Lower leg skin (tissue), 4 donors: ENCODE measurements around the gene GNG12. TPM values are rescaled to one million over a fixed set of nuclear protein-coding genes. Genes with fewer than 3 reads are reported as not detected.

Experiments used
- DNase-seq, 2 donors: peaks; one replicate each; pipeline ENCODE4 v3.0.0-alpha.2; 2019; ENCODE audit warnings: low spot score in 2 of 2
- H3K4me3 ChIP-seq: fragments of 200-600 bp; sonication (generic); 2 replicates; pipeline ENCODE4 v1.5.1; 2017; ENCODE audit warnings: mild to moderate bottlenecking, low read depth; ENCODE audit not compliant: poor library complexity, severe bottlenecking
- CTCF ChIP-seq, 3 donors: fragments of 450-650 bp; IDR thresholded peaks; one replicate each; pipeline ENCODE4 v1.5.1; 2016; ENCODE audit warnings: antibody characterized with exemption in 3 of 3, mild to moderate bottlenecking in 3 of 3, moderate library complexity in 2 of 3
- POLR2A ChIP-seq, 2 donors: fragments of 450-650 bp; IDR thresholded peaks; one replicate each; pipeline ENCODE4 v1.6.1; 2016 to 2017; ENCODE audit warnings: antibody characterized with exemption in 2 of 2, mild to moderate bottlenecking in 1 of 2, moderate library complexity in 1 of 2
- WGBS, 2 donors: methylation state at CpG; one replicate each; pipeline ENCODE4 v1.1.5; 2018; 5-methylcytosine and 5-hydroxymethylcytosine counted together
- intact Hi-C: fragments of 100-400 bp; cut with DNase I; formaldehyde crosslinking; loops from one replicate; pipeline ENCODE4 v1.15.0; 2023; ENCODE audit warnings: low total_unique reads
- total RNA-seq, 4 donors: library from RNA; depleted of rRNA; stranded (reverse); fragments of >200 nt; gene quantifications; one replicate each; pipeline ENCODE4 v1.1.0, GENCODE V29; 2016

GNG12 gene
- total RNA-seq, 4 donors from 2014 or later = 89.7 to 113 (median 99.2) TPM

- DNase-seq = no peak
- WGBS, 2 donors = 44 to 55% methylated on average over 7 of the region's 7 CpGs
- intact Hi-C loops = no loop called here
- no peak for TF ChIP-seq CTCF (IDR thresholded peaks at IDR 0.05)
- TF ChIP-seq POLR2A (IDR thresholded peaks at IDR 0.05) = no peak
- no peak overlapping the region for H3K4me3 ChIP-seq
These were observed 29.6 kb downstream of the GNG12 start for GRCh38 chr1:67803380-67804279.

- H3K4me3 ChIP-seq = no peak overlapping the region
- intact Hi-C loops = no loop called here
- WGBS, 2 donors = 69 to 76% methylated on average over 3 of the region's 3 CpGs
- DNase-seq = no peak
- TF ChIP-seq CTCF (IDR thresholded peaks at IDR 0.05) = no peak
- no peak for TF ChIP-seq POLR2A (IDR thresholded peaks at IDR 0.05)
These were observed 30.7 kb downstream of the GNG12 start for GRCh38 chr1:67802565-67802964.

GRCh38 chr1:67801903-67802302 is 31.4 kb downstream of the GNG12 start:
- intact Hi-C loops = no loop called here
- TF ChIP-seq POLR2A (IDR thresholded peaks at IDR 0.05) (no peak), CTCF (IDR thresholded peaks at IDR 0.05) (no peak)
- no peak overlapping the region for H3K4me3 ChIP-seq
- DNase-seq = no peak

GRCh38 chr1:67795179-67795912 is 37.9 kb downstream of the GNG12 start:
- WGBS, 2 donors = 83 to 86% methylated on average over 7 to 8 of the region's 8 CpGs
- intact Hi-C loops = no loop called here

GRCh38 chr1:67793562-67793961 is 39.7 kb downstream of the GNG12 start:
- intact Hi-C loops = no loop called here
- 58 to 61% methylated on average over 3 of the region's 3 CpGs for WGBS, 2 donors
- DNase-seq = no peak
- H3K4me3 ChIP-seq = no peak overlapping the region
- no peak for TF ChIP-seq CTCF (IDR thresholded peaks at IDR 0.05)
- no peak for TF ChIP-seq POLR2A (IDR thresholded peaks at IDR 0.05)

More at GRCh38 chr1:67795179-67795912, 37.9 kb downstream of the GNG12 start:
- H3K4me3 ChIP-seq = no peak overlapping the region
- no peak for TF ChIP-seq CTCF (IDR thresholded peaks at IDR 0.05)
- TF ChIP-seq POLR2A (IDR thresholded peaks at IDR 0.05) = no peak
- no peak for DNase-seq
